Measurements from ENCODE around the gene CIAPIN1. TPM values are rescaled to one million over a fixed set of nuclear protein-coding genes. Genes with fewer than 3 reads are reported as not detected.

The CIAPIN1 gene
- polyA plus RNA-seq, 3 donors, result 24.0 to 46.5 (median 42.1) TPM

GRCh38 chr16:57412584-57412983, 34.6 kb downstream of the CIAPIN1 start:
- WGBS (ENCODE audit: insufficient coverage), result 92% methylated on average over 9 of the region's 9 CpGs
- H3K36me3 ChIP-seq (replicated peaks in 1 of 2; ENCODE audit: control insufficient read depth in 1 of 2, insufficient read depth in 2 of 2, low read length in 2 of 2), result no peaks in the 10 kb centered on the region
- H3K79me2 ChIP-seq (ENCODE audit: insufficient read depth, low read length), result no peaks in the 10 kb centered on the region
- no peak overlapping the region for H3K4me3 Mint-ChIP-seq
- no peaks in the 10 kb centered on the region for H3K9me3 Mint-ChIP-seq
- H3K27ac ChIP-seq (ENCODE audit: low read depth in 1 of 2, low read length in 2 of 2), result no peak overlapping the region
- no peak for TF ChIP-seq CTCF (IDR thresholded peaks at IDR 0.05)
- peaks cover 19 to 26% of the 10 kb centered on the region in 2 donors for H3K4me1 ChIP-seq (ENCODE audit: control insufficient read depth in 1 of 2, insufficient read depth in 2 of 2, low read length in 2 of 2)
- no peaks in the 10 kb centered on the region for H3K36me3 Mint-ChIP-seq
- H3K9ac ChIP-seq (ENCODE audit: insufficient read depth, low read length, poor library complexity, severe bottlenecking), result no peak overlapping the region
- H2AFZ ChIP-seq (ENCODE audit: insufficient read depth, low read depth, low read length, poor library complexity, severe bottlenecking), result no peak overlapping the region
- no peaks in the 10 kb centered on the region for H3K27me3 ChIP-seq (ENCODE audit: control insufficient read depth in 2 of 2, insufficient read depth in 2 of 2, low read length in 2 of 2)
- H3K4me1 Mint-ChIP-seq, result peaks cover 18% of the 10 kb centered on the region
- no peak overlapping the region for H3K4me3 ChIP-seq (replicated peaks in 1 of 3; ENCODE audit: low read depth in 2 of 3, low read length in 3 of 3)
- no peak overlapping the region for H3K4me2 ChIP-seq (replicated peaks; ENCODE audit: extremely low read depth, low read length, poor library complexity, severe bottlenecking)
- intact Hi-C loops (cut with micrococcal nuclease), result no loop called here
- H3K27me3 Mint-ChIP-seq (ENCODE audit: low read depth in 3 of 3), result peaks cover 3 to 10% (median 9%) of the 10 kb centered on the region in 3 donors
- no peaks in the 10 kb centered on the region for H3K9me3 ChIP-seq (replicated peaks in 1 of 2; ENCODE audit: control insufficient read depth in 1 of 2, insufficient read depth in 1 of 2, low read length in 2 of 2)
- DNase-seq, result no peak
- no peak overlapping the region for H3K27ac Mint-ChIP-seq
- H4K20me1 ChIP-seq (ENCODE audit: insufficient read depth, low read length), result no peaks in the 10 kb centered on the region

GRCh38 chr16:57411362-57411976, 35.7 kb downstream of the CIAPIN1 start:
- Histone ChIP-seq H3K4me1 (ENCODE audit: control insufficient read depth in 1 of 2, insufficient read depth in 2 of 2, low read length in 2 of 2) (peaks cover 19 to 26% of the 10 kb centered on the region in 2 donors), H2AFZ (ENCODE audit: insufficient read depth, low read depth, low read length, poor library complexity, severe bottlenecking) (no peak overlapping the region)

More at GRCh38 chr16:57411362-57411976, 35.7 kb downstream of the CIAPIN1 start:
- Mint-ChIP-seq H3K27ac (no peak overlapping the region), H3K4me3 (no peak overlapping the region), H3K4me1 (peaks cover 10% of the 10 kb centered on the region), H3K9me3 (no peaks in the 10 kb centered on the region), H3K27me3 (ENCODE audit: low read depth in 3 of 3) (peaks cover 3 to 8% (median 7%) of the 10 kb centered on the region in 3 donors), H3K36me3 (no peaks in the 10 kb centered on the region)
- no peak for DNase-seq
- Histone ChIP-seq H4K20me1 (ENCODE audit: insufficient read depth, low read length) (no peaks in the 10 kb centered on the region), H3K9ac (ENCODE audit: insufficient read depth, low read length, poor library complexity, severe bottlenecking) (no peak overlapping the region), H3K27ac (ENCODE audit: low read depth in 1 of 2, low read length in 2 of 2) (no peak overlapping the region), H3K4me2 (replicated peaks; ENCODE audit: extremely low read depth, low read length, poor library complexity, severe bottlenecking) (no peak overlapping the region), H3K27me3 (ENCODE audit: control insufficient read depth in 2 of 2, insufficient read depth in 2 of 2, low read length in 2 of 2) (no peaks in the 10 kb centered on the region), H3K9me3 (replicated peaks in 1 of 2; ENCODE audit: control insufficient read depth in 1 of 2, insufficient read depth in 1 of 2, low read length in 2 of 2) (no peaks in the 10 kb centered on the region), H3K36me3 (replicated peaks in 1 of 2; ENCODE audit: control insufficient read depth in 1 of 2, insufficient read depth in 2 of 2, low read length in 2 of 2) (no peaks in the 10 kb centered on the region), H3K4me3 (replicated peaks in 1 of 3; ENCODE audit: low read depth in 2 of 3, low read length in 3 of 3) (no peak overlapping the region), H3K79me2 (ENCODE audit: insufficient read depth, low read length) (no peaks in the 10 kb centered on the region)
- intact Hi-C loops (cut with micrococcal nuclease), result no loop called here
- no peak for TF ChIP-seq CTCF (IDR thresholded peaks at IDR 0.05)
- 93% methylated on average over 7 of the region's 12 CpGs for WGBS (ENCODE audit: insufficient coverage)

Data from CD14-positive monocyte (primary cell).